Activated CD4-positive, CD25-positive, alpha-beta regulatory T cell treated with anti-CD3 and anti-CD28 coated beads, Interleukin-2, amount 50 U/mL, for 16 hours (primary cell): ENCODE results near the gene FRMPD1.

ENCODE experiments used
- DNase-seq: peaks from one replicate; pipeline ENCODE4 v3.0.0-alpha.2; 2020; ENCODE audit warnings: low read depth, low spot score

The FRMPD1 gene

DNA sequence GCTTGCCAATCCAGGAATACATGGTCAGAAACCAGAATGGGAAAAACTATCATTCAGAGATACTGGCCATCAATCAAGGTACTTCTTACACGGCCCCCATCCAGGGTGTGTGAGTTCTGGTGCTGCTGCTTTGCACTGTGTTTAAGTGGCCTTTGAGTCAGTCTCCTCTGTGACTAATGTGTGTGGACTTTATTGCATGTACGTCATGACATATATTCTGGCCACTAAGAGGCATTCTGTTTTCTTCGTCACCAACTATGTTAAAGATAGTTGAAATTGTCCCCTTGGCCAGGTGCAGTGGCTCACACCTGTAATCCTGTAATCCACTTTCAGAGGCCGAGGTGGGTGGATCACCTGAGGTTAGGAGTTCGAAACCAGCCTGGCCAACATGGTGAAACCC lies 125.6 kb downstream of the FRMPD1 start:
- no peak for DNase-seq

DNA sequence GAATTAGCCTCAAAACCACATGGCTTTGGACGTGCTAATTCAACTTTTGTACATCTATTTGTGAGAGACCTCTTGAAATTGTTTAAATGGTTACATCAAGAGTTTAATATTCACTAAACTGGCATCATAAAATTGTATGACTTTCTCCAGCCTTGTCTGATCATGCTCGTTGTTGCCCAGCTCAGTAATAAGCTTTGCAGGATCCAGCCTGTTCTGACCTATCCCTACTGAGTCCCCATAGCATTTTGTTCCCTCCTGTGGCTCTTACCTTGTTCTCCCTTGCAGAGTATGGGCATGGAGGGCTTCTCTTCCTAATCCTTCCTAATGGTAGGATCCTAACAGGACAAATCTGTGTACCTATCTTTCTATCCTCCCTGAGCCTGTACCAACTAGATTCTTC lies 127.8 kb downstream of the FRMPD1 start:
- DNase-seq = no peak

DNA sequence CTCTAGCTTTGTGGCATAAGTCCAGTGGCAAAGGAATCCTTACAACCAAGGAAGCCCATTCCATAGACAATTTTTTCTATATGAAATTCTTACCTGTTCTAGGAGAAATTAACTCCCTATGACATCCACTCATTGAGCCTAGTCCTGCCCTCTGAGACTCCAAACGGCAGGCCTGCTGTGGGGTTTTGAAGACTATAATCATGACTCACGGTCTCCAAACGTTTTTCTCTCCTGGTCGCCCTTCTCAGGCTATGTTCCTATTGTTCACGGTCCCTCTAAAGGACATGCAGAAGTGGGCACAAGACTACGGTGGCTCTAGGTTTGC lies 133.5 kb downstream of the FRMPD1 start:
- no peak for DNase-seq

DNA sequence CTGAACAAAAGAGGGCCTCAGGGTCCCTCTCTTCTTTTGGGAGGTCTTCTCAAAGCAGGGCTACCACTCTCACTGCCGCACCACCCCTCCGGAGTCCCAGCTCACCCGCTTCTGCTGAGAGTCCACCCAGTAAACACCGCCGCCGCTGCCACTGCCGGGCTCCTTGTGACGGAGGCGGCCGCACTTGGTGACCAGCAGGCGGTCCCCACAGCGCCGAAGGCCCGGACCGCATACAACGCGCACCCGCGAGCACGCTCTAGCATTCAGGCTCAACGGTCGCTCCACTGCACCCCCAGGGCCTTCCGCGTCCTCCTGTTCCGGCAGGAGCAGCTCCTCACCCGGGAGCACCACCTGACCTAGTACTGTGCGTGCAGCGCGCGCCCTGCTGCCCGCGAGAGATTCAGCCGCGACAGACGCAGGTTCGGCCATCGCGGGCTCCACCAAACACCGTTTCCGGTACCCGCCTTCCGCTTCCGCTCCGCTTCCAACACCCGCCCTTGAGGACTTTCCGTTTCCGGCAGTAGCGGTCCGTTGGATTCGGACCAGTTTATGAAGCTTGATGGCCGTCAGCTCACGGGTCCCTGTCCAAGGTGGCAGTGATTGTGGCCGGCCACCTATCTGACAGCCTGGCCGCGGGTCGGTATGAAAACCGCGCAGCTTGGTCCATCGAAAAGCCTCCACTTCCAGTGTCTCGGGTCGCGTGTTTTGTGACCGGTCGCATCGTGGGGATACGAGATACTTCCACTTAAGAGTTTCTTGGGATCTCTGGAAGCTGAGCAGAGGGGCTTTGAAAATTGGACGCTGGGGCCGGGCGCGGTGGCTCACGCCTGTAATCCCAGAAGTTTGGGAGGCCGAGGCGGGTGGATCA lies 134.1 kb downstream of the FRMPD1 start, which contains the start of gene EXOSC3:
TSS of gene EXOSC3 (minus strand) at position 449 of the 868 bp plus-strand sequence. CDS start at position 429, 20 bp downstream.
- peak; percentile 77 for DNase-seq

DNA sequence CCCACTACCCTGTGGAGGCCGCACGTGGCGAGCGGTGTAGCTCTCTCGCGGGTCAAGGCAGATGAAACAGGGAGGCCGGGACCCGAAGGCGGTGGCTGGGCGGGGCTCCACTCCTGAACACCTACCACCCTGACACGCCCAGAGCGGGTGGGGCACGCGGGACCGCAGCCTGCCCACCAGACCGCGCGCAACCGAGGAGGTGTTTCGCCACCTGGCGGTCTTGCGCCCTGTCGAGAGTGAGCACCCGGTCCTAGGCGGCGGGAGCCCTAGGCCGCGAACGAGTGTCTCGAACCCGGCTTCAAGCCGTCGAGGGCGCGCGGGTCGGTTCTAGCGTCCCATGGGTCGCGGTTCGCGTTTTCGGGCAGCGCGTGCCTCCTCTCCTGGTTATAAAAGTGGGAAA lies 136.3 kb downstream of the FRMPD1 start:
- DNase-seq = no peak

DNA sequence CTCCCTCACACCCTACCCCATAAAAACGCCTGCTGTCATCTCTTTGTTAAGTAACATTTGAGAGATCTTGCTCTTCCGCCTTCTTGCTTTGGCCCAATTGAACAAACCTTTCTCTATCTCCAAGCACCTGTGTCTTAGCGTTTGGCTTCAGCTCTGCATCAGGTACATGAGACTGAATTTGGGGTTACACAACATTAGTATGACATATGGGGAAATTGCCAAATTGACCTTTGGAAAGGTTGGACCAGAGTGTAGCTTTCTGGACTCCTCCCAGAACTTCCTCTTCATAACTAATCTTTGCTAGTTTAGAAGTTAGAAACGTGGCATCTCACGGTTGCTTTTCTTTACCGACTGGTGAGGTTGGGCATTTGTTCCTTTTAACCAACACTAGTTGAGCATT lies 137.6 kb downstream of the FRMPD1 start:
- no peak for DNase-seq

DNA sequence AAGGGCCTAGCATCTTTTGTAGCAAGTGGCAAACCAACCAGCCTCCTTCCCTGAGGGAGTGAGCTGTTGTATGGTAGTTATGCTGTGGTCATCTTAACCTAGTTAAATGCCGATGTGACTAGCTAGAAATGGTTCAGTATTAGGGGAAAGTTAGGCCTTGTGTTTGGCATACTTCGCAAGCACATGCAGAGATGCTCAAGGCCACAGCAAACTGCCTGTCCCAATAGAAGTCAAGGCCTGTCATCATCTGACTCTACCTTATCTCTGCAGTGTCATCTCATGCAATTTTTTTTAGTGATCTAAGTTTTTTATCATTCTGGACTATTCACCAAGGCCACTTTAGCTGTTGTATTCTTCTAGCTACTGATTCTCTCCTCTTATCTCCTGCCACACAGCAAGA lies 139.3 kb downstream of the FRMPD1 start:
- DNase-seq = no peak

DNA sequence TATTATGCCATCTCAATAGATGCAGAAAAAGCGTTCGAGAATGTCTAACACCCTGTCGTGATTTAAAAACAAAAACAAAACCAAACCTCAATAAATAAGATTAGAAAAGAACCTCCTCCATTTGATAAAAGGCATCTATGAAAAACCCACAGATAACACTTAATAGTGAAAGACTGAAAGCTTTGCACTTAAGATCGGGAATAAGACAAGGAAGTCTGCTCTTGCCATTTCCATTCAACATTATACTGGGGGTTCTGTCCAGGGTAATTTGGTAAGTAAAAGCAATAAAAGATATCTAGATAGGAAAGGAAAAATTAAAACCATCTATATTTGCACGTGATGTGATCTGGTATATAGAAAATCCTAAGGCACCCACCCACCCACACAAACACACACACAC lies 141.4 kb downstream of the FRMPD1 start:
- no peak for DNase-seq

DNA sequence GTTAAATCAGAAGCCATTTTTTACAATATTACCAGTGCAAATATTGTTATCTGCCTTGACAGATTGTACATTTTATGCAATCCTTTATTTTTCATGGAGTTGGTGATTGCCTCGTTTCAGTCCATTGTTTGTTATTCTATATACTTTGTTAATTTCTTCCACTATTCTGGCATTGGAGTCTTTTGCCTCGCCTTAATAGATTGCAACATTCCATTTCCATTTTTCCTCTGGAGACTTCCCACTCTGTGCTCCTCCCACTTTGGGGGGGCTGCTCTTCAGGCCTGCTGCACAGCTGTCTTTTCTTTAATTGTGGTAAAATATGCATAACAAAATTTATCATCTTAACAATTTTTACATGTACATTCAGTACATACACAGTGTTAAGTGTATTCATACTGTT lies 145.5 kb downstream of the FRMPD1 start:
- no peak for DNase-seq
